K562 (cell line): Measurements from ENCODE around the gene RYR3. TPM values are rescaled to one million over a fixed set of nuclear protein-coding genes. Genes with fewer than 3 reads are reported as not detected.
A peak's percentile ranks its signal among the peaks of the same experiment; 100 is the strongest.

Experiments
- ATAC-seq: fragments of 200-7000 bp; cut with Tn5 transposase; 3 replicates; pipeline ENCODE4 v1.9.1; 2020; ENCODE audit warnings: moderate library complexity
- BruUV-seq: library from RNA; stranded (reverse); fragments of 400-500 nt; replicated peaks from 2 replicates; lab custom pipeline; 2021; lab: Mats Ljungman, UMichigan
- CTCF ChIA-PET: fragments of 300-600 bp; formaldehyde crosslinking; extraction: SDS; loops from one replicate; lab custom pipeline; 2021; ENCODE audit warnings: low intra/inter-chr PET ratio; lab: Yijun Ruan, JAX
- POLR2A ChIA-PET: fragments of 300-600, 350-650 bp; sonication (Branson Sonifier 250); formaldehyde crosslinking; extraction: SDS; loops from one replicate; lab custom pipeline; 2021; ENCODE audit warnings: antibody characterized with exemption, inconsistent platforms; lab: Yijun Ruan, JAX
- DNase-seq, 4 experiments: peaks; one replicate each; pipeline versions ENCODE4 v3.0.0 to v3.0.0-alpha.2; 2011 to 2018; ENCODE audit warnings: low spot score in 3 of 4, mixed read lengths in 3 of 4; ENCODE audit errors: extremely low read depth in 1 of 4
- FAIRE-seq: peaks from 2 replicates; lab custom pipeline; 2011; peaks lifted over from hg19 to GRCh38; lab: Jason Lieb, UNC
- H2AFZ ChIP-seq: 2 replicates; pipeline ENCODE4 v1.6.0; 2011; ENCODE audit warnings: low read depth, low read length, control low read depth, inconsistent platforms
- H3K27ac ChIP-seq: fragments of 200-600 bp; 3 replicates; pipeline ENCODE4 v1.8.0; 2011; ENCODE audit warnings: low read depth, mild to moderate bottlenecking, control low read depth, inconsistent platforms, low read length, moderate library complexity, mixed read lengths; ENCODE audit errors: extremely low read depth
- H3K27me3 ChIP-seq, 2 experiments: fragments of 300-600 bp in 1 of 2; 2 replicates in 1 of 2; 3 replicates in 1 of 2; pipeline versions ENCODE4 v1.6.0 to v1.8.0; 2011; ENCODE audit warnings: inconsistent platforms in 2 of 2, low read length in 2 of 2, mild to moderate bottlenecking in 1 of 2, mixed read lengths in 1 of 2, moderate library complexity in 1 of 2; ENCODE audit not compliant: control insufficient read depth in 2 of 2, insufficient read depth in 2 of 2
- H3K36me3 ChIP-seq: fragments of 300-600 bp; 3 replicates; pipeline ENCODE4 v1.8.0; 2011; ENCODE audit warnings: mild to moderate bottlenecking, low read length, inconsistent platforms; ENCODE audit not compliant: control insufficient read depth, insufficient read depth
- H3K4me1 ChIP-seq, 2 experiments: fragments of 200-600 bp in 1 of 2; replicated peaks in 1 of 2; 2 replicates in 1 of 2; 3 replicates in 1 of 2; pipeline versions ENCODE4 v1.5.1 to v1.8.0; 2011; ENCODE audit warnings: inconsistent platforms in 2 of 2, low read length in 2 of 2, mild to moderate bottlenecking in 1 of 2, mixed read lengths in 1 of 2, moderate library complexity in 1 of 2; ENCODE audit not compliant: control insufficient read depth in 2 of 2, insufficient read depth in 2 of 2
- H3K4me2 ChIP-seq: 2 replicates; pipeline ENCODE4 v1.6.1; 2011; ENCODE audit warnings: low read length, control low read depth, inconsistent platforms, mixed read lengths; ENCODE audit not compliant: insufficient read depth
- H3K4me3 ChIP-seq: fragments of 200-600 bp; sonication (generic), shearing (Covaris generic); 2 replicates; pipeline ENCODE4 v1.5.1; 2016; ENCODE audit warnings: control low read depth, inconsistent platforms
- H3K79me2 ChIP-seq: fragments of 200-600 bp; 3 replicates; pipeline ENCODE4 v1.8.0; 2011; ENCODE audit warnings: low read length, inconsistent platforms; ENCODE audit not compliant: control insufficient read depth, insufficient read depth
- H3K9ac ChIP-seq, 2 experiments: 2 replicates each; pipeline versions ENCODE4 v1.6.0 to v1.6.1; 2011; ENCODE audit warnings: low read depth in 2 of 2, low read length in 2 of 2, control low read depth in 1 of 2, inconsistent platforms in 1 of 2, mild to moderate bottlenecking in 1 of 2, mixed read lengths in 1 of 2; ENCODE audit not compliant: insufficient read depth in 1 of 2
- H3K9me1 ChIP-seq: one replicate; pipeline ENCODE4 v1.6.0; 2011; ENCODE audit warnings: inconsistent platforms, mild to moderate bottlenecking, low read length, moderate library complexity; ENCODE audit not compliant: control insufficient read depth, insufficient read depth
- H3K9me3 ChIP-seq: replicated peaks from 2 replicates; pipeline ENCODE4 v1.5.1; 2011; ENCODE audit warnings: low read depth, low read length, inconsistent platforms; ENCODE audit not compliant: control insufficient read depth, insufficient read depth
- H4K20me1 ChIP-seq: replicated peaks from 2 replicates; pipeline ENCODE4 v1.6.1; 2011; ENCODE audit warnings: low read length, inconsistent platforms, mixed read lengths; ENCODE audit not compliant: control insufficient read depth, insufficient read depth
- BCLAF1 ChIP-seq, 2 experiments: fragments of 450-650 bp in 1 of 2; IDR thresholded peaks; 2 replicates each; pipeline ENCODE4 v1.6.1; 2011 to 2017; ENCODE audit warnings: low read depth in 2 of 2, antibody characterized with exemption in 1 of 2, borderline replicate concordance in 1 of 2, low read length in 1 of 2, mild to moderate bottlenecking in 1 of 2, mixed read lengths in 1 of 2; ENCODE audit not compliant: control insufficient read depth in 1 of 2
- C11orf30 ChIP-seq: fragments of 450-650 bp; IDR thresholded peaks from 2 replicates; pipeline ENCODE4 v1.6.1; 2016; ENCODE audit warnings: low read depth, mild to moderate bottlenecking
- CTCF ChIP-seq, 3 experiments: IDR thresholded peaks in 2 of 3; conservative IDR thresholded peaks in 1 of 3; 2 replicates each; pipeline ENCODE4 v1.5.1; 2011 to 2012; ENCODE audit warnings: low read length in 3 of 3, mild to moderate bottlenecking in 3 of 3, control low read depth in 2 of 3, improper control_type of control experiment in 1 of 3, inconsistent platforms in 1 of 3, low read depth in 1 of 3, mixed read lengths in 1 of 3, moderate library complexity in 1 of 3; ENCODE audit not compliant: insufficient read depth in 2 of 3
- E2F3 ChIP-seq: fragments of 250-450 bp; sonication (Bioruptor Pico); IDR thresholded peaks from 2 replicates; pipeline ENCODE4 v1.4.0; 2020; ENCODE audit warnings: mild to moderate bottlenecking
- FOXA1 ChIP-seq: fragments of 450-650 bp; IDR thresholded peaks from 2 replicates; pipeline ENCODE4 v1.6.1; 2016; ENCODE audit warnings: mild to moderate bottlenecking, borderline replicate concordance
- KAT2B ChIP-seq: IDR thresholded peaks from one replicate; pipeline ENCODE4 v1.6.1; 2012; ENCODE audit warnings: low read depth, mild to moderate bottlenecking, control low read depth, inconsistent platforms, low read length, moderate library complexity
- OTX1 ChIP-seq: fragments of 450-650 bp; formaldehyde crosslinking; IDR thresholded peaks from 2 replicates; pipeline ENCODE4 v1.4.0; 2022; ENCODE audit warnings: mild to moderate bottlenecking
- RAD21 ChIP-seq, 2 experiments: fragments of 250-450 bp in 1 of 2; fragments of 450-650 bp in 1 of 2; sonication (Bioruptor Pico) in 1 of 2; formaldehyde crosslinking in 1 of 2; IDR thresholded peaks in 1 of 2; conservative IDR thresholded peaks in 1 of 2; 2 replicates each; pipeline versions ENCODE4 v1.4.0 to v1.8.0; 2020 to 2022; ENCODE audit warnings: mild to moderate bottlenecking in 2 of 2, moderate library complexity in 1 of 2
- SMC3 ChIP-seq: conservative IDR thresholded peaks from 2 replicates; pipeline ENCODE4 v1.6.1; 2011; ENCODE audit warnings: low read depth, low read length, improper control_type of control experiment; ENCODE audit not compliant: insufficient read depth
- SRSF1 ChIP-seq: fragments of 200-400 bp; formaldehyde crosslinking; IDR thresholded peaks from 2 replicates; pipeline ENCODE4 v1.6.1; 2017; ENCODE audit warnings: mild to moderate bottlenecking, low read depth, low read length, moderate library complexity
- ZBTB9 ChIP-seq: fragments of 450-650 bp; formaldehyde crosslinking; IDR thresholded peaks from 2 replicates; pipeline ENCODE4 v1.4.0; 2020; ENCODE audit warnings: mild to moderate bottlenecking, moderate library complexity
- WGBS: fragments of 100-300 bp; shearing (Covaris generic); methylation state at CpG from one replicate; pipeline ENCODE4 v1.1.6; 2016; ENCODE audit warnings: low coverage, mixed read lengths; ENCODE audit not compliant: insufficient coverage; ENCODE audit errors: missing lambda C conversion rate; 5-methylcytosine and 5-hydroxymethylcytosine counted together
- in situ Hi-C: fragments of 300-500 bp; cut with MboI; formaldehyde crosslinking; loops from 4 replicates; pipeline ENCODE4 v1.15.0; 2018; ENCODE audit warnings: inconsistent platforms, mixed read lengths
- intact Hi-C: fragments of 100-400 bp; cut with micrococcal nuclease; formaldehyde crosslinking; loops from 2 replicates; pipeline ENCODE4 v1.14.2; 2022
- polyA plus RNA-seq, 8 experiments: library from polyadenylated mRNA; depleted of rRNA in 4 of 8; stranded (reverse) in 5 of 8; unstranded in 3 of 8; fragments of >200 nt; fragmentation: Nextera tagmentation in 2 of 8; fragmentation: Illumina TruSeq in 1 of 8; extraction: Ambion mirVana in 2 of 8; extraction: Trizol in 1 of 8; gene quantifications; 2 replicates each; pipeline versions ENCODE4 v1.2.1 to v1.2.3, GENCODE V29; 2011 to 2014; ENCODE audit warnings: inconsistent platforms in 1 of 8, missing spikeins in 1 of 8
- total RNA-seq, 7 experiments: library from RNA; depleted of rRNA in 6 of 7; stranded (reverse); fragments of >200 nt in 6 of 7; fragmentation: Illumina TruSeq in 2 of 7; extraction: Trizol in 2 of 7; gene quantifications; 2 replicates each; pipeline versions ENCODE4 v1.2.1 to v1.2.3, GENCODE V29; 2011 to 2021; ENCODE audit warnings: low replicate concordance in 1 of 7

The RYR3 gene
- total and polyA plus RNA-seq, 9 of the 15 experiments (the other 6 are each of a cell fraction or from before 2014, with no cell fraction given) = 0.04 TPM; not detected in 8

DNA sequence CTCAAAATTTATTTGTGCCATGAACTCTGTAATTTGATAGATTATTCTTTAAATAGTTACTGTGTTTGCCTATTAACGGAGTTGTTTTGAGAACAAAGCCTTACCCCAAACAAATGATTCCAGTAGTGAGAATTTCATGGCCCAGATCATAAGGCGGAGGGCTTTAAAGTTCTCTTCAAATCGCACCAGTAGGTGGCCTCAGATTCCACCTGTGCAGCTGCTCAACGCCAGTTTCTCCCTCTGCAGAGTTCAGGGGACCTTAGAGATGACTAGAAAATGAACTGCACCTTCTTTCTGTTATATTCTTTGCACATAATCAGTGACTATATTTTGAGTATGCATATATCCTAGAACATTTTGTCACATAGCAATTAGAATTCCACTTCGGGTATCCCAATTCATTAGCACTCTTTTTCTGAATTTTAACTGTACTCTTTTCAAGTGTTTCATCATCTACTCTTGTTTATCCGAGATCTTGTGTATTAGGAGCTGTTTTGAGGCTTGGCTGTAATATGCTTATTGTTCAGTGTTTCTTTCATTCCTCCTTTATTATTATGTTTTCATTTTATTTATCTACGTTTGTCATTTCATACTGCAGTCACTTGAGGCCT lies 425.0 kb downstream of the RYR3 start (continued):
- TF ChIP-seq ZBTB9 (CRISPR knock-in tag) (no peak), CTCF (IDR thresholded peaks at IDR 0.05 in 2 of 3, conservative IDR thresholded peaks at IDR 0.05 in 1 of 3; ENCODE audit: insufficient read depth in 2 of 3, low read depth in 1 of 3, low read length in 3 of 3) (peak; percentile 57 to 67 (median 65)), SRSF1 (no peak)

GRCh38 chr15:33737687-33738601 lies 427.2 kb downstream of the RYR3 start:
- no TSS peak for BruUV-seq
- WGBS = under 1% methylated on average over 13 of the region's 15 CpGs
- intact Hi-C loops (no loop called here), in situ Hi-C loops (loop anchor here (5.0 kb wide), 1 partner anchor 219 kb away; no protein-coding TSS in a partner anchor)
- no peak overlapping the region for H3K27ac ChIP-seq
- ChIA-PET POLR2A (interaction anchor here (0.7 kb wide), 1 partner anchor 742 kb away, joined by 4 read pairs; no protein-coding TSS in a partner anchor), CTCF (no interaction called here)
- H3K9ac ChIP-seq = no peak overlapping the region
- FAIRE-seq (peak; percentile 83), DNase-seq (peak; percentile 48 to 63 (median 58)), ATAC-seq (peak; percentile 88)
- no peak overlapping the region for H3K4me3 ChIP-seq
- no peaks in the 10 kb centered on the region for H4K20me1 ChIP-seq
- no peak overlapping the region for H3K4me2 ChIP-seq
- no peaks in the 10 kb centered on the region for H3K9me3 ChIP-seq
- no peaks in the 10 kb centered on the region for H3K9me1 ChIP-seq
- H2AFZ ChIP-seq = no peak overlapping the region
- H3K4me1 ChIP-seq = no peaks in the 10 kb centered on the region
- H3K27me3 ChIP-seq = peaks cover 0 to 6% of the 10 kb centered on the region in 2 experiments; a peak in 2 of 5 replicates
- H3K36me3 ChIP-seq = no peaks in the 10 kb centered on the region
- H3K79me2 ChIP-seq = no peaks in the 10 kb centered on the region
- TF ChIP-seq KAT2B = no peak
- no peak for TF ChIP-seq BCLAF1 (IDR thresholded peaks at IDR 0.05; ENCODE audit: borderline replicate concordance in 1 of 2, control insufficient read depth in 1 of 2, low read depth in 2 of 2, low read length in 1 of 2)
- no peak for TF ChIP-seq E2F3 (CRISPR knock-in tag)
- peak; percentile 47; the same call in 1 of the 2 replicates for TF ChIP-seq SMC3
- no peak for TF ChIP-seq FOXA1
- no peak for TF ChIP-seq OTX1
- peak in 1 of 2 experiments; percentile 39; a peak in 2 of 4 replicates for TF ChIP-seq RAD21 (CRISPR knock-in tag; conservative IDR thresholded peaks at IDR 0.05 in 1 of 2, IDR thresholded peaks at IDR 0.05 in 1 of 2)
- TF ChIP-seq C11orf30 = no peak
